HG02759 (cell line): ENCODE data around the gene PRKN.
"Not testable (repeated sequence)": the region's sequence is repeated elsewhere in the genome, so short reads cannot be mapped to it uniquely, and the experiment has no call there.

Experiments used
- ATAC-seq: cut with Tn5 transposase; IDR thresholded peaks from one replicate; pipeline ENCODE4 v1.9.1; 2021; ENCODE audit warnings: mild to moderate bottlenecking, moderate library complexity; ENCODE audit not compliant: unreplicated experiment

The PRKN gene

DNA sequence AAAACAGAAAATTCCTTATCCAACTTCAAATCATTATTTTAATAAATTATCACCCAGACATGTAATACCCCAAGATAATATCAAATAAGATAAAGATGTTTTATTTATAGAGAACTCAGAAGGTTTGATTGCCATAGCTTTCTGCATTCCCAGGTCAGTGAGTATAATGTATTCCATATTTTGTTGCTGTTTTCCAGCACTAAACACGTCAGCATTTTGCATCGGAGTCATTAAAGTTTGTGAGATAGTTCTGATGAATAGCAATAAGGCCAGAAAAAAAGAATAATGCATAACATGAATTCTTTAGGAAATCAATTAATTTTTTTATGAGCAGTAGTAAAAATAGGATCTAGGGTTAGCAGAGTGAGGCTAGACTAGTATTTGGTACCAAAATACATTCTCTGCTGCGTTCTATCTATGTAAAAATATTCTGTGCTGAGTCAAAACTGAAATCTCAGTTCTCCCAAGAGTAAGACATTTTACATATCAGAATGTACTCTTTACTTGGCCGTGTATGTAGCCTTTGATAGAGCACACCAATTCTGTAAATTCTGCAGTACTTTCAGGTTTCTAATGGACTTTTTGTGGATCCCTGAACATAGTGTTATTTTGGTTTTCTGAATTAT is 1183.8 kb downstream of the PRKN start:
- peak; percentile 47 for ATAC-seq

DNA sequence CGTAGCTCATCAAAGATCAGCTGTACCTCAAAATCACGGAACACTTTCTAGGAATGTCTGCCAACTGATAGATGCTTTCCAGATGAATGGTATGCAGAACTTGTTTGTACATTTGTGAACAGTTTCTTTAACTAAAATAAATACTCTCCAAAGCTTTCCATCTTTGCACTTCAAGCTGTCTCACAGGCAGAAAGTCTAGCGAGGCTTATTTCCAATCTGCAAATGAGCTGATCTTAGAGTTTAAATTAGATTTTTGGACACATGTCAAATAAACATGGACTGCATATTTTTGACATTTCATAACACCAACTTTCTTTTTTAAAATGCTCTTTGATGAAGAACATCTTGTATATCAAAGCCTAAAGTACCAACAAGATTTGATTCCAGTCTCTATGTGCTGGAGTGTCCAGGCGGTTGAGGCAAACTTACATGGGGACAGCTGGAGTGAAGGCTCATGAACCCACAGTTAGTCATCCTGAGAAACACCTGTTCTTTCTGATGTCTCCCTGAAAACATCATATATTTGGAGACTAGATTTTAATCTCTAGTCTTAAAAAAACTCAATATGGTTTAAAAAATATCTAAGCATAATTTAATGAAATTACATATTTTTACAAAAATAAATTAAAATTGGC is 1185.1 kb downstream of the PRKN start:
- ATAC-seq: no peak

- ATAC-seq: no peak
Observed at GRCh38 chr6:161540532-161540931, 1187.0 kb downstream of the PRKN start.

DNA sequence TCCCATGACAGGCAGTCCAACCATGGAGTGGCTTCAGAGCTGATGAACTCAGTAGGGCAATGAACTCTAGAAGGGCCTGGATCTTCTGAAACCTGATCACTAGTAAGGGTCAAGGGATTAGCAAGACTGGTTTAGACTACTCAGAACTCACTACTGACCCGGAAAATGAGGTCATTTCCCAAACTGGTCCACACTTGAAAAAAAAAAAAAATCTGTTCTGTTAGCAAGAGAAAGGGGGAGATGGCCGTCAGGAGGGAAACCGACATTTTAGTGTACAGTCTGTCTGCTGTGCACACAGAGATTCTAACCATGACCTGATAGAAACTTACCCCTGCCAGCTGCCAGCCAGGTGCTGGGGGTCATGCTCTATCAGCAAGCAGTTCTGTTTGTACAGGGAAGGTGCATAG is 1191.3 kb downstream of the PRKN start:
- no peak for ATAC-seq

GRCh38 chr6:161534264-161534873 is 1193.2 kb downstream of the PRKN start:
- ATAC-seq: no peak

- ATAC-seq: no peak
Observed at GRCh38 chr6:161533266-161533665, 1194.3 kb downstream of the PRKN start.

- no peak for ATAC-seq
Observed at GRCh38 chr6:161532536-161532935, 1195.0 kb downstream of the PRKN start.

DNA sequence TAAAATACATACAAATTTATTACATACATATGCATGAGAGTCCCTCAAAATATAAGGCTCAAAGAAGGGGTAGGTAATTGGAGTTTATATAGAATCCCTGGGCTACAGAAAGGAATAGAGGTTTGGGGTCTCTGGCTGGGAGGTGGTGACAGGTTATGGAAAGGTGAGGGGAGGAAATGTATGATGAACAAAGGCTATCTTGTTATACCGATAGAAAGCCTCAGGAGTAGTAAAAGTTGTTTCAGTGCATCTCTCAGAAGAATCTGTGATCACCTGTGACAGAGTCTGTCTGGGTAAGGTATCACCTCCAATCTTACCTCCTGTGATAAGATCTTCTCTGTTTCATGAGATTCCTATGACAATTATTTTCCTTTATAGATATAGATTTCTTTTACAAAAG is 1200.8 kb downstream of the PRKN start:
- no peak for ATAC-seq

GRCh38 chr6:161523362-161523761 is 1204.2 kb downstream of the PRKN start:
- ATAC-seq: no peak

GRCh38 chr6:161522276-161522675 is 1205.3 kb downstream of the PRKN start:
- ATAC-seq: no peak

DNA sequence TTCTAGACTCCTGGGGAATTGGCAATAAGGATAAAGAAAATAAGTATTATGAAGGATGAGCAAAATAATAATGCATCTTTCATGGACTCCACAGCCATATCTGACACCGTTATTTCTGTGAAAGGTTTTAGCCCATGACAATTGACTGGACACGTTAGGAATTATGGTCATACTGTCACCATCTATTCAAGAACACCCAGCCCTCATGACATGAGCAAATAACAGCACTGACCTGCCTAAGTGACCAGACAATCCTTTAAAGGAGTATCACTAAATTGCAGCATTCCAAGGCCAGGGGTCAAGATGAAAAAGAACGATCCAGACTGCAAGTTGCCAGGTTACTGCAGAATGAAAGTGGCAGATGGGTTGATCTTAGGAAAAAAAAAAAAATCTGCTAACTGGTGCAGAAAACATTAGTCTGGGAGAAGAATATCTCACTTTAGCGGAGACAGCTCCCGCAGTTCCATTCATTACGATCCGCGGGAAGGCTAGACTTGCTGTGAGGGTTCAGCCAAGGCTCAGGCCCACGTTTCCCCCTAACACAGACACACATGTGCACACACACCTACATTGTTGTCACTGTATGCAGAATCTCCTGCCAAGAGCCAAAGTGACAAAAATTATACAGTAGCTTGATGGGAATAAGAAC is 1216.0 kb downstream of the PRKN start:
- ATAC-seq: no peak

GRCh38 chr6:161508341-161508740 is 1219.2 kb downstream of the PRKN start:
- no peak for ATAC-seq

- ATAC-seq: no peak
Observed at GRCh38 chr6:161507375-161507774, 1220.2 kb downstream of the PRKN start.

DNA sequence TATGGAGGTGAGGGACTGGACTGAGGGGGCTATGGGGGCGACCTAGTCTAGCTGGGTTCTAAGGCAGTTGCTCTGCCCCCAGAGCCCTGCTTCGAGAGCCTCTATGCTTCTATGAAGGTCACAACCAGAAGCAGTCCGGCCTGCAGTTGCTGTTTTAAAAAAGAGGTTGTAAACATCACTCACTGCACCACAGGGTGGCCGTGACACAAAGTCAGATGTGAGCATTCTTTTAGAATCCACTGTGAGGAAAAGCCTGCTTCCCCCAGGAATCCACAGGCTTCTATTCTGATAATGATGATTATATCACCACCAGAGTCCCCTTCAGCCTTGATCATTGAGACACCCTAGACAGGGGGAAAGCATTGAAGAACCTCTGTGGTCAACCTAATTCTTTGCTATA is 1224.0 kb downstream of the PRKN start:
- no peak for ATAC-seq

- ATAC-seq: no peak
Observed at GRCh38 chr6:161498881-161499280, 1228.7 kb downstream of the PRKN start.

DNA sequence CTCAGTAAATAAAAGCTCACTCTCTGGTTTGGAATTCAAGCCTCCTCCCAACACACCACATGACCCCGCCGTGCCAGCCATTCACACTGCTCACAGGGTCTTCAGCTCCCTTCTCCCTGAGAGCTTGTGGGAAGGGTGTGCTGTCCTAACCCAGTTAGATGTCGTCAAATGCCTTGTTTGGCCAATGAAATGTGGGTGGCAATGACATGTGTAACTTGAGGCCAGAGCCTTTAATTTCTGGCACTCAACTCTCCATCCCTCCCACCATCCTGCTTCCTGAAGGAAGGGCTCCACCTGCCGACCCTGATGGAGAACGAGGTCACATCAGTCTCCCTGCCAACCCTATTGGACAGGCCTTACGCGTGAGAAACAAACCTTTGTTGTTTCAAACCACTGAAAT is 1229.2 kb downstream of the PRKN start:
- peak; percentile 64 for ATAC-seq

GRCh38 chr6:161496941-161497340 is 1230.6 kb downstream of the PRKN start:
- ATAC-seq: no peak

- not testable (repeated sequence) for ATAC-seq
Observed at GRCh38 chr6:161496271-161496670, 1231.3 kb downstream of the PRKN start.

GRCh38 chr6:161494566-161494965 is 1233.0 kb downstream of the PRKN start:
- no peak for ATAC-seq

GRCh38 chr6:161493576-161494118 is 1233.9 kb downstream of the PRKN start:
- no peak for ATAC-seq

DNA sequence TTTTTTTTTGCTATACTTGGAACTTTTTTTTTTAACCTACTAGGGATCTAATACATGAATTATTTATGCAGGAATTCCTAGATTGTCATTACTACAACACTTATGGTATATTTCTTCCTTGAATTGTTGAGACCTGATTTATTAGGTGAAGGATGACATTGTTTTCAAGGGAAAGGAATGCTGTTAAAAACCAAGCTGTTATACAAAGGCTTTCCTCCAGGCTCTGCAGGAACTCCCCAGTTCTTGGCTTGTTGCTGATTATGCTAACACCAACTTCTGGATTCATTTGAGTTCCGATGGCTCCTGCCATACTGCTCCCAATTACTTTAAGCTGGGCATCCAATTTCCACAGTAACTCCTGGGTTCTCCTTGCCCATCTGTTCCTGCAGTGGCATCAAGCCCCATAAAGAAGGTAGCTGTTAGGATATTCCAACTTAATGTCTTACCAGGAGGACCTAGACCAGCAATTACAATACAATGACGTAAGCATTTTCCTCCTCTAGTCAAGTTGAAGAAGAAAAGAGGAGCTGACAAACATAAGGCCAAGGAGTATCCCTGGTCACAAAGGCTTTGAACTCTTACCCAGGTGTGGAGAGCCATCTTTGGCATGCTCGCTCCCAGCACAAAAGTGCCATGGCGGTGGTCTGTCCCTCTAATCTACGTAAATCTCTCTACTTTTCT is 1237.8 kb downstream of the PRKN start:
- no peak for ATAC-seq
